DMS53 treated with DMSO at 0.1 percent for 48 hours (cell line): ENCODE data around the gene AGAP1.

ENCODE experiments used
- DNase-seq: peaks from one replicate; lab custom pipeline; 2025; ENCODE audit not compliant: unreplicated experiment; lab: John Stamatoyannopoulos, UW

The AGAP1 gene

GRCh38 chr2:235530735-235531134 is 36.9 kb downstream of the AGAP1 start:
- DNase-seq, result no peak

DNA sequence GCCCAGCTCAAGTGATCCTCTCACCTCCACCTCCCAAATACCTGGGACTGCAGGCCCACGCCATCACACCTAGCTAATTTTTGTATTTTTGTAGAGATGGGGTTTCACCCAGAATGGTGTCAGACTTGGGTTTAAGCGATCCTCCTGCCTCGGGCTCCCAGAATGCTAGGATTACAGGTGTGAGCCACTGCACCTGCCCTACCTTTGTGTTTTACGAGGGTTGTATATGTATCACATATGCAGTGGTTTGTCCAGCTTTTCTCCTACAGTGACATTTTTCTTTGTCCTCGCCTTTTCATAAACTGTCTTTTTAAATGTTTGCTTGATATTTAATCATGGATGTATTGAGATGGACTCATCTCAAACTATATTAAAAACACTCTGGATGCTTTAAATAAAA is 38.5 kb downstream of the AGAP1 start:
- DNase-seq, result no peak

DNA sequence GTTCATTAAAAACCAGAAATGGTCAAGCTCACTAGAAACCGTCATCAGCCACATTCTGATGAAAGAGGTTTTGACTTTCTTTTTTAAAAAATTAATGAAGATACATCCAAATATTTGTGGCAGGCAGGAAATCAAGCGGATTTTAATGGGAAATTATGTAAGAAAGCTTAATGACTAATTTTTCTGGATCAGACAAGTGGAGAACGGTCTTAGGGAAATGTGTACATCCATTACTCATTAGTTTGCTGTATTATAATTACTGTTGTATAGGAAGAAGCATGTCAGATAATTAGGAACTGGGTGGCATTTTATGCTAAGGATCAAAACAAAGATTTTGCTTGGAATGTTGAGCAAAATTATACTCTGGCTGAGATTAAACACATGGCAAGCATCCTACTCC is 39.4 kb downstream of the AGAP1 start:
- DNase-seq, result no peak

DNA sequence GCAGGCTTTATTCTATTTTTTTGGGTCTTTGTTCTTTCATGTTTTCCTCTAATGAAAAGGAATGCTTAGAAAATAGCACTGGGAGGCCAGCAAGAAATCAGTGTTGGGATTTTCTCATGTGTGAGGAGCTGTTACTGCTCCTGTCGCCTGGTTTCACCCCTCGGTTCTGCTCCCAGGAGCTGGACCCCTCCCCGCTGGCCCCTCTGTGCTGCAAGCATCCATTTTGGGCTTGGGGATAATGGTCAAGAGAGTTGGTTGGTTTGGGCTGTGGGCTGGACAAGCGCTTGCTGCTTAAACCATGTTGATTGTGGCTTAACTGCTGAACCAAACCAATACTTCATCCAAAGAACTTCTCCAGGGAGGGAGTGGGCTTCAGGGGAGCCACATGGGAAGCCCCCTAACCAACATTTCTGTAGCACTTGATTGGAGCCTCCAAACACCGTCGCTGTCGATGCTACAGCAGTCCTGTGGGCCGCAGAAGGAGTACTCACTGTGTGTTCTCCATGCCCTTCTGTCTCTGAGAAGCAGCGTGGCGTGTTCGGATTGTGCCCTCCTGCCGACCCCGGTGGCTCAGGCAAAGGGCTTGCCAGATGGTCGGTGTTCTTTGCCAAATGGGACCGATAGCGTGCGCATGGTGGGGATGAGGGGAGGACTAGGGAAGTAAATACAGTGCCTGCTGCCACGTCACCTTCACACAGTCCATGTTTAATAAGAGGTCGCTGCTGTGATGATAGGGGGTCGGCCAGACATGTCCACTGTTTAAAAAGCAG is 40.0 kb downstream of the AGAP1 start:
- no peak for DNase-seq

DNA sequence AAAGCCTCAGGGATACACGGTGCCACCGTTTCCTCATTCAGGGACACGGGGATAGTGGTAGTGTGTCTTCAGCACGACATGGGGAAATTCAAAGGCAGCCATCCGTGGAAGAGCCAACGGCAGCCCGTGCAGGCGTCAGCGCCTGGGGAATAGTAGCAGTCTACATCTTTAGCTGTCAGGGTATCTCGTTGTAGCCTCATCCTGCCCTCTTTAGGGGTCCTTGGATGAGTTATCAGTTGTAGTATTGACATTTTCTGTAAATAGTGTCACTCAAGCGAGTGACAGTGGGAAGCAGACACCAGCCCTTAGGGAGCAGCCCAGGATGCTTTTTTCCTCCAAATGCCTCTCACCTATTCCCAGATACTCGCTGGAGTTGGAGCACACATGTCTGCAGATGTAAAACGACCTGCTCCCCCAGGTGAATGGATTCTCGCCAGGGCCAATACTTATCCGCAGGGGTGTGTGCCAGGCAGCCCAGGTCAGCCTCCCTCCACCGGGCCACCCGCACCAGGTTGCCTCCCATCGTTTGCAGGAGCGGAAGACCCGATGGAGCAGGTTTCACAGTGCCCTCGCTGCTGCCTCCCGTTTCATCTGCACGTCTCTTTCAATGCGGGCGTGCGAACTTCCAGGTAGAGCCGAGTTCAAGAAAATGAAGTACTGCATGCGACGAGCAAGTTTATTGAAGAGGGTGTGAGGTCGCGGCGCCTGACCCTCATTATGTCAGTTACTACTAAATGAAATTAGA is 41.0 kb downstream of the AGAP1 start:
- DNase-seq, result no peak

- DNase-seq, result no peak
Measured at GRCh38 chr2:235535423-235536130, 41.7 kb downstream of the AGAP1 start.

GRCh38 chr2:235536711-235537110 is 42.9 kb downstream of the AGAP1 start:
- DNase-seq, result no peak

DNA sequence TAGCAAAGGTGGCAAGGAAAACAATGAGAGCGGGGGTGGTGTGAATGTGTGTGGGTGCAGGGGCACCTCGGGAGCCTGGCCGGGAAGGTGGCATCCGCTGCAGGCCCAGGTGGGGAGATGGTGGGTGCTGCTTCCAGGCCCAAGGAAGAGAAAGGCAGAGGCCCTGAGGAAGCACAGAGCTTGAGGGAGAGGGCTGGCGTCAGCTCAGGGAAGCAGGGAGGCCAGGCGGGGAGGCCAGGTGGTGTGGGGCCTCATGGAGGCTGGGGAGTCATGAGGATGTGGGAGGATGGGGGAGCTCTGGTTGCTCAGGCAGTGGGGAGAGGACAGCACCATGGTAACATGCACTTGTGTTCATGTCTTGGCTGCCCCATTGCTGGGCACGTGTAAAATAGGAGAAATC is 43.3 kb downstream of the AGAP1 start:
- DNase-seq, result no peak

DNA sequence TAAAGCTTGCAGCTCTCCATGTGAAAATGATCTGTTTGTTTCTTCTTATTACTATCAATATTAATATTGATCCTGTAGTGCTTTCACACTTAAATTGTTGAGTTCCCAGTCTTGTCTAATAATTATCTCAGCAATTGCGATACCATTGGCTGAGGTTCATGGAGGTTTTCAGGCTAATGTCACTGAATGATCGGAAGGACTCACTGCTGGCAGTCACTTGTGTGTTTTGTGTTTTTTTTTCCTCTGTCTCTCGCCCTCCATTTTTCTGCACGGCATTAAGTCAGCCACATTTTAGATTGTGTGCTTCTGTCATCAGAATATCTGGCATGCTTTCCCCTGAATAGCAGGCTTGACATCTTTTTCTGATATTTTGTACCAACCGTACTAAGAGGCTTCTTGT is 43.7 kb downstream of the AGAP1 start:
- DNase-seq, result no peak

DNA sequence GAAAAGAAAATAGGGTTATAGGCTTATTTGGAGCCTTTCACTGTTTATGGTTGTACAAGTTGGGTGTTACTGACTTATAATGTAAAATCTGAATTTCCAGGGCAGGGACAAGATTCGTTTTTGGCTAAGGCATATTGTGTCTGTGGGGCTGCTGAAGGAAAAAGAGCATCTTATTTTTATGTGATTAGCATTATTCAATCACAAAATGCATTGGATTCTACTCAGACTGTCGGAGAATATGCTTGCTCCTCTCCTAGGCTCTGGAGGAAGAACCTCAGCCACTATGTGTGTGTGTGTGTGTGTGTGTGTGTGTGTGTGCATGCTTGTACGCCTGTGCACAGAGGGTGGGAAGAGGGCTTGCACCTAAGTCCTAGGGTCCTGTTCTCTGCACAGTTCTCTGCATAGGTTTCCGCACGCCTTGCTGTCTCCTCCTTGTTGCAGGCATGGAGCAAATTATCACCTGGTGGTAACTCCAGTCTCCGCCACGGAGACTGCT is 44.3 kb downstream of the AGAP1 start:
- DNase-seq, result no peak

GRCh38 chr2:235538981-235539380 is 45.1 kb downstream of the AGAP1 start:
- no peak for DNase-seq

- no peak for DNase-seq
Measured at GRCh38 chr2:235539773-235540172, 45.9 kb downstream of the AGAP1 start.

DNA sequence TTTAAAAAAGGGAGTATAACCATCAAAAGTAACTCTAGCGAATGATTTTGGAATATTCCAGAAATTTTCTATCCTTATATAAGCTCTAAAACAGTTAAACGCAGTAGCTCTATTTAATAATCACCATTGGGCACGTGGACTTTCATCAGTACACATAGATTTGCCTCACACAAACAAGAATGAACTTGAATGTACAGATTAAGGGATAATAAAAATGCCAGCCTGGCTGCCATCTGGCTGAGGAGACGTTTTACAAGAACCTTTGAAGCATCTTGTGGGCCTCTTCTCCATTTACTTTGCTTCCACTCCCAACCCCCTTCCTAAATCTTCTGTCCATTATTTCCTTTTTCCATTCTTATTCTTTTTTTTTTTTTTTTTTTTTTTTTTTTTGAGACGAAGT is 47.2 kb downstream of the AGAP1 start:
- DNase-seq, result no peak

GRCh38 chr2:235541838-235542549 is 48.2 kb downstream of the AGAP1 start:
- DNase-seq, result no peak

DNA sequence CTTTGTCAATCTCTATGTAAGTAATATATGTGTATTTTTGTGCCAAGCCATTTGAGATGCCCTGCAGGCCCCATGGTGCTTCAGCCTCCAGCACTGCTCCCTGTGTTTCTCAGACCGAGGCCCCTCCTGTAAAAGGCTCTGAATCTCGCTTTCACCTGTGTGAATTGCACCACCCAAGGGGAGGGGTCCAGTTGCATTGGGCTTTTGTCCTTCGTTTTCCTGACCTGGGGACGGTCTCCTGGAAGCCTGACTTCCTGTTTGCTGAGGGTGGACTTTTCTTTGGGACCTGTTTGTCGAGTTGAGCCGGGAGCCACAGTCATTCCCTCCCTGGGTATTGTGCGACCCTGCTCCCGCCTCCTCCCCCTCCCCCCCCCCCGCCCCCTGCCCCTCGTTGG is 48.9 kb downstream of the AGAP1 start:
- peak; percentile 57 for DNase-seq

DNA sequence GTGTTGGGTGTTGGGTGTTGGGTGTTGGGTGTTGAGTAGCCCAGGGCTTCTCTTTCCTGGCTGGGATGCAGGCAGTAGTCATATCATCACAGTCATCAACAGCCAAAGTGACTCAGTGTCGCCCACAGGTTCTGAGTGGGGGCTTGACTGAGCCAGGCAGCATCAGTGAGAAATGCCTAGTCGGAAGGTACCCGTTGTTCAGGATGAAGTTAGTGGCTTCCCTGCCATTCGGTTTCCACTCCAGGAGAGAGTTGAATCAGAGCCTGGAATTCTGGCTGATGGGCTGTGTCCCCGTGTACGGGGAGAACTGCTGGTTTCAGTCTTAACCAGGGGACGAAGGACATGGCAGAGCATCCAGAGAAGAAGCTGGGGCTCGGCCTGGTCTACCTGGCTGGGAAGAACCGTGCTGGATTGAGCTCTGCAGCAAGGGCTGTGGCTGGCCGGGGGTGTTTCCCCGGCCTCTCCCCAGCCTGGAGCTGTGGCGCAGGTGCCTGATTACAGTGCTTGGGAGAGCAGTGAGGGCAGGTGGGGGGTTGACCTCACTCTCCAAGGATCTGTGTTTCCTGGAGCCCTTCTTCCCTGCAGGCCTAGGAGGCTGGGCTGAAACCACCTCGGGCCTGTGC is 49.4 kb downstream of the AGAP1 start:
- no peak for DNase-seq

DNA sequence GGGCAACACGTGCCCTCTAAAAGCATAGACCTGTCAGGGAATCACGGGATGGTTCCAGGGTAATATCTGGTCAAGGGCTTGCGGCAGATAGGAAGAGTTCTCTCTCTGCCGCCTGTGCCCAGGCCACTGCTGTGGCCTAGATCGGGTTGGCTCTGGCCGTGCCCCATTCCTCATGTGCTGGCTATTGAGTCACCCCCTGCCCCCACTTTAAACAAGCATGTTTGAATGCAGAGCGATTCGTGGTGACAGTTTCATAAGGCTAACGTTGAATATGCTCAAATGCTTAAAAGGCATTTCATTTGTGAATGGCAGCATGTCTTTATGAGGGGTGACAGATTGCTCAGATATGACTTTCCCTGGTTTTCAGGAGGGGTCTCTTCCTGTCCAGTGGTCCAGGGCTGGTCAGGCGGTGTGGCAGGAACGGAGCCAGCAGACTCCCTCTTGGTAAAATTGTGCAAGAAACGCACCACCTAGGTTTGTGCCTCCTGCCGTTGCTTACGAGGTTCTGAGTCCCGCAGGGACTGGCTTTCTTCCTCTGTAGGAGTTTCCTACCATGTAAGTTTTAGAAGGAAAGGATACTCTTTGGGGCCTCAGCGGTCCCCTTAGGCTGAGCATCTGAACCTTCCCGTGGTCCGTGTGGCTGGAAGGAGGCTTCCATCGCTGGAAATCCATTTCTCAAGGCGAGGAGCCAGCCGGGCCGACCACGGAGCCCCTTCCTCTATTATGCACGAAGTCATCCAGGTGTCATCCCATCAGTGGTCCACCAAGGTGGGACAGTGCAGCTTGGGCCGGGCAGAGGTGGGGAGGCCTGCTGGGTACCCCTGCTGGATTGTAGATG is 50.2 kb downstream of the AGAP1 start:
- DNase-seq, result no peak

DNA sequence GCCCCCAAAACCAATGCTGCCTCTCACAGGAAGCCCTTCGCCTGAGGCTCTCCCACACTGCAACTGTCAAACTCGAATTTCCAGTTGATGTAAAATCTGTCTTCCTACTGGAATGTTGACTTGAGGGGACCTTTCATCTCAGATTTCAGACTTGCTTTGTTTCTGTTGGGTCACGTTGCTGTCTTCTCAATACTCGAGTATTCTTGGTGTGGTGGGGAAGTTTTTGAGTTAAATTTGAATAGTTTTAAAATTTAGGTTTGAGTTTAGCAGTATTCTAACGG is 50.8 kb downstream of the AGAP1 start:
- DNase-seq, result no peak

- DNase-seq, result no peak
Measured at GRCh38 chr2:235545339-235546150, 51.7 kb downstream of the AGAP1 start.

GRCh38 chr2:235546151-235546435 is 52.2 kb downstream of the AGAP1 start:
- no peak for DNase-seq
